Left ventricle myocardium inferior (tissue), 1 donor: ENCODE measurements around the gene PIWIL4. TPM values are rescaled to one million over a fixed set of nuclear protein-coding genes. Genes with fewer than 3 reads are reported as not detected.
"Not testable (repeated sequence)": the region's sequence is repeated elsewhere in the genome, so short reads cannot be mapped to it uniquely, and the experiment has no call there.

Experiments
- DNase-seq: peaks from one replicate; pipeline ENCODE4 v3.0.0-alpha.2; 2020
- H3K27ac ChIP-seq: fragments of 200-600 bp; replicated peaks from 2 replicates; pipeline ENCODE4 v1.8.0; 2021
- H3K27me3 ChIP-seq: fragments of 200-600 bp; 2 replicates; pipeline ENCODE4 v1.8.0; 2021; ENCODE audit warnings: low read depth
- H3K36me3 ChIP-seq: fragments of 200-600 bp; 2 replicates; pipeline ENCODE4 v1.8.0; 2021
- H3K4me1 ChIP-seq: fragments of 200-600 bp; 2 replicates; pipeline ENCODE4 v1.8.0; 2021
- H3K4me3 ChIP-seq: fragments of 200-600 bp; 2 replicates; pipeline ENCODE4 v1.8.0; 2021; ENCODE audit warnings: mild to moderate bottlenecking, moderate library complexity
- H3K9me3 ChIP-seq: fragments of 200-600 bp; replicated peaks from 2 replicates; pipeline ENCODE4 v1.8.0; 2021
- CTCF ChIP-seq: fragments of 200-600 bp; IDR thresholded peaks from 2 replicates; pipeline ENCODE4 v1.8.0; 2021; ENCODE audit warnings: antibody characterized with exemption, mild to moderate bottlenecking, borderline replicate concordance
- intact Hi-C: fragments of 100-400 bp; cut with micrococcal nuclease; formaldehyde crosslinking; loops from one replicate; pipeline ENCODE4 v1.11.0; 2022
- total RNA-seq: library from RNA; stranded (reverse); fragmentation: NEBNext Ultra II Directional; extraction: Animal tissue kit (Norgen Biotek cat#: 25700); gene quantifications from one replicate; pipeline ENCODE4 v1.2.1, GENCODE V29; 2021
- donor health status: DM: no; HTN: yes; CAD: no; lungs with severe emphysema.

The PIWIL4 gene
- total RNA-seq, 1 donor from 2014 or later = 0.66 TPM

DNA sequence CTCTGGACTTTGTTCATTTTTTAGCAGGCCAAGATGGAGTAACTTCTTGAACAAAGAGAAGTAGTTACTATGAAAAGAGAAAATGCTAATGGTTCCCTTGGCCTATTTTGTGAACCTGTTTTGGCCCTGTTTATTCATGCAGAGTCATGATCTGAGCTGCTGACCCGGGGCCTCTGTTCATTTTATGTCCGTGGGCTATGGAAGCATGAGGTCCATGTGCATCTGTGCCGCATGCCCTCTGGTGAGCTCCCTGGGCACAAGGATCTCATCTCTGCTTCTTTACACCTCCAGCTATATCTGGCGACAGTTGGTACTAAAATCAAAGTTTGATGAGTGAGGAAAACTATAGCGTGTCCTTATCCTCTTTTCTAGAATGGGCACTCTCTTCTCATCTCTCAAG, 1.0 kb downstream of the PIWIL4 start:
- Histone ChIP-seq H3K36me3 (no peaks in the 10 kb centered on the region), H3K27me3 (no peaks in the 10 kb centered on the region), H3K9me3 (no peaks in the 10 kb centered on the region), H3K4me3 (no peak overlapping the region), H3K4me1 (peaks cover 7% of the 10 kb centered on the region), H3K27ac (no peak overlapping the region)
- TF ChIP-seq CTCF = no peak
- intact Hi-C loops = no loop called here
- DNase-seq = no peak

- Histone ChIP-seq H3K27me3 (no peaks in the 10 kb centered on the region), H3K9me3 (no peaks in the 10 kb centered on the region), H3K4me3 (no peak overlapping the region), H3K4me1 (peaks cover 3% of the 10 kb centered on the region), H3K27ac (no peak overlapping the region), H3K36me3 (no peaks in the 10 kb centered on the region)
- TF ChIP-seq CTCF = no peak
- DNase-seq = no peak
- intact Hi-C loops = no loop called here
These were observed 1.5 kb downstream of the PIWIL4 start for GRCh38 chr11:94568717-94569116.

DNA sequence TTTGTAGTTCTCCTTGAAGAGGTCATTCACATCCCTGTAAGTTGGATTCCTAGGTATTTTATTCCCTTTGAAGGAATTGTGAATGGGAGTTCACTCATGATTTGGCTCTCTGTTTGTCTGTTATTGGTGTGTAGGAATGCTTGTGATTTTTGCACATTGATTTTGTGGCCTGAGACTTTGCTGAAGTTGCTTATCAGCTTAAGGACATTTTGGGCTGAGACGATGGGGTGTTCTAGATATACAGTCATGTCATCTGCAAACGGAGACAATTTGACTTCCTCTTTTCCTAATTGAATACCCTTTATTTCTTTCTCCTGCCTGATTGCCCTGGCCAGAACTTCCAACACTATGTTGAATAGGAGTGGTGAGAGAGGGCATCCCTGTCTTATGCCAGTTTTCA, 5.8 kb downstream of the PIWIL4 start:
- H3K27me3 ChIP-seq, H3K9me3 ChIP-seq, H3K36me3 ChIP-seq, DNase-seq, H3K27ac ChIP-seq, H3K4me3 ChIP-seq, intact Hi-C loops, H3K4me1 ChIP-seq: not testable (repeated sequence)

DNA sequence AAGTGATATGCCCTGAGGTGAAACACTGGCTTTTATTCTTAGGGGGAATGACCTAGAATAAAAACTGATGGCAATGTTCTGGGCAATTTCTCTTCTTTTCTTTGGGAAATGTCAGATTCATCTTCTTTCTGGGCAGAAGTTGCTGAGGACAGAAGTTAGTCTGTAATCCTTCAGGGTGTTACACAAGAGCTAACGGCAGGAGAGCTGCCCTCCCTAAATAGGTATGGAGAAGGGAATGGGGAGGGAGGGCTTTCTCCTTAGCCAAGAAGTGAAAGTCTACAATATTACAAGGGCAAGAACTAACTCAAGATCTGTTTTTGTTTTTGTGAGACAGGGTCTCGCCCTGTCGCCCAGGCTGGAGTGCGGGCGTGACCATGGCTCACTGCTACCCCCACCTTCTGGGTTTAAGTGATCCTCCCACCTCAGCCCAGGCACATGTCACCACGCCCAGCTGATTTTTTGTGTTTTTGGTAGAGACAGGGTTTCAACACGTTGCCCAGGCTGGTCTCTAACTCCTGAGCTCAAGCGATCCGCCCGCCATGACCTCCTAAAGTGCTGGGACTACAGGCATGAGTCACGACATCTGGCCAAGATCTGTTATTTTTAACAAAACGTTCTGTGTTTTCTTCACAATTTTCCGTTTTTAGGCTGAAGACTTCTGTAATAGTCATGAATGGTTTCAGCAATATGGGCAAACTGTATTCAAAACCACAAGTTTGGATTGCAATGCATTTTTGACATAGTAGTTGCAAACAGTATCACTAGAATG, 7.2 kb downstream of the PIWIL4 start:
- Histone ChIP-seq H3K27ac (no peak overlapping the region), H3K9me3 (no peaks in the 10 kb centered on the region), H3K36me3 (no peaks in the 10 kb centered on the region), H3K27me3 (no peaks in the 10 kb centered on the region), H3K4me1 (no peaks in the 10 kb centered on the region), H3K4me3 (no peak overlapping the region)
- no peak for DNase-seq
- TF ChIP-seq CTCF = no peak
- intact Hi-C loops = no loop called here

DNA sequence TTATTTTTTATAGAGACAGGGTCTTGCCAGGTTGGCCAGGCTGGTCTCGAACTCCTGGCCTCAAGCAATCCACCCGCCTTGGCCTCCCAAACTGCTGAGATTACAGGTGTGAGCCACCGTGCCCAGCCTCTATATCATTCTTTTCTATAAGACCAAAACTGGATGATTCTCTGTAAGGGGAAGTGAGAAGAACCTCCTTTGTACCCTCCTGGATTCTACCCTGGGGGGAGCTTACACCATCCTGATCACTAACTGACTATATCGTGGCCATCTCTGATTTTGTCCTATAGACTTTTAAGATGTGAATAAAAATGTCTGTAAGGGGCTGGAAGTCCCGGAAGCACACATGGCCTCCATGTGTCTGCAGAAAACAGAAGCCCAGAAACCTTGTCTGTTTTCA, 9.1 kb downstream of the PIWIL4 start:
- Histone ChIP-seq H3K4me1 (no peaks in the 10 kb centered on the region), H3K36me3 (no peaks in the 10 kb centered on the region), H3K9me3 (no peaks in the 10 kb centered on the region), H3K27me3 (no peaks in the 10 kb centered on the region), H3K27ac (no peak overlapping the region), H3K4me3 (no peak overlapping the region)
- no peak for DNase-seq
- intact Hi-C loops = no loop called here
- no peak for TF ChIP-seq CTCF

DNA sequence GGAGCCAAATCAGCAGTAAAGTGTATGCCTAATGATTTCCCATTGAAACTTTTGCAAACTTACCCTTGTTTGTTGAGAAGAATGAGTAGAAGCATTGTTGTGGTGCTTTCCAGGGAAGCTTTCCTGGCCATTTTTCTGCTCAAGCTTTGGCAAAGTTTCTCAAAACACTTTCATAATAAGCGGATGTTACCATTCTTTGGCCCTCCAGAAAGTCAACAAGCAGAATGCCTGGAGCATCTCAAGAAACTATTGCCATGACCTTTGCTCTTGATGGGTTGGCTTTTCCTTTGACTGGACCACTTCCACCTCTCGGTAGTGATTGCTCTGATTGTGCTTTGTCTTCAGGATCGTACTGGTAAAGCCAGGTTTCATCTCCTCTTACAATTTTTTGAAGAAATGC, 10.7 kb downstream of the PIWIL4 start:
- intact Hi-C loops = no loop called here
- no peak for DNase-seq
- TF ChIP-seq CTCF = no peak
- Histone ChIP-seq H3K4me1 (no peaks in the 10 kb centered on the region), H3K4me3 (no peak overlapping the region), H3K27ac (no peak overlapping the region), H3K9me3 (no peaks in the 10 kb centered on the region), H3K27me3 (no peaks in the 10 kb centered on the region), H3K36me3 (no peaks in the 10 kb centered on the region)
